GM12892 (cell line): ENCODE data around the gene C12orf56.

ENCODE experiments used
- POLR2A ChIP-seq: IDR thresholded peaks from 2 replicates; pipeline ENCODE4 v1.6.1; 2011; ENCODE audit warnings: low read depth, low read length, control low read depth
- POLR2AphosphoS5 ChIP-seq: IDR thresholded peaks from 2 replicates; pipeline ENCODE4 v1.6.1; 2011; ENCODE audit warnings: low read depth, low read length, control low read depth
- TAF1 ChIP-seq: IDR thresholded peaks from 2 replicates; pipeline ENCODE4 v1.6.1; 2011; ENCODE audit warnings: low read depth, mild to moderate bottlenecking, control low read depth, low read length, borderline replicate concordance

DNA sequence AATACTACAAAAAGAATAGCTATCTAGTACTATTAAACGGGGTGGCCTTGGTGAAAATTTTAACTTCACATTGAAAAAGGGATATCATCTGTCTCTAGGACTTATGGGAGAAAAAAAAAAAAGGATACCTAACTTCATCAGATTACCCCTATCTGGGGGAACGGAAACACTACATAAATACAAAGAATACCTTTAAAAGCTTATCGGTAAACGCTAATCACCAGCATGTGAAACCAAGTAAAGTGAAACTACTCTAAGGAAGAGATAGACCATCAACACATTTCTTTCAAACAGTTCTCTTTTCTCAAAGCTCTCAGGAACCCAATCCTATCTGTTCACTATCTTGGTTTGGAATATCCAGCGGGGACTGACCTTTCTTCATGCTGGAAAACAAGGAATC is 172.0 kb downstream of the C12orf56 start:
- TF ChIP-seq POLR2A (no peak), TAF1 (no peak), POLR2AphosphoS5 (no peak)
